NCI-H345 treated with DMSO at 0.1 percent for 48 hours (cell line): ENCODE measurements around the gene CTF1.

Experiments used
- DNase-seq: peaks from one replicate; lab custom pipeline; 2025; ENCODE audit not compliant: unreplicated experiment; lab: John Stamatoyannopoulos, UW

The CTF1 gene

GRCh38 chr16:30953111-30953510, 56.7 kb downstream of the CTF1 start:
- no peak for DNase-seq
